Mammary epithelial cell (primary cell): Measurements from ENCODE around the gene SGTB.

Experiments
- EZH2 ChIP-seq: IDR thresholded peaks from 2 replicates; pipeline ENCODE4 v1.6.1; 2012; ENCODE audit warnings: low read length, inconsistent platforms, borderline replicate concordance
- TF ChIP-seq, protein P1 (sequence below), 2 donors: IDR thresholded peaks in 1 of 2; conservative IDR thresholded peaks in 1 of 2; 2 replicates each; pipeline ENCODE4 v1.5.1; 2011 to 2012; ENCODE audit warnings: inconsistent platforms in 2 of 2, low read length in 2 of 2, mild to moderate bottlenecking in 2 of 2, control low read depth in 1 of 2, low read depth in 1 of 2; ENCODE audit not compliant: insufficient read depth in 1 of 2; ENCODE audit errors: extremely low read depth in 1 of 2

- TF ChIP-seq, protein P1, sequence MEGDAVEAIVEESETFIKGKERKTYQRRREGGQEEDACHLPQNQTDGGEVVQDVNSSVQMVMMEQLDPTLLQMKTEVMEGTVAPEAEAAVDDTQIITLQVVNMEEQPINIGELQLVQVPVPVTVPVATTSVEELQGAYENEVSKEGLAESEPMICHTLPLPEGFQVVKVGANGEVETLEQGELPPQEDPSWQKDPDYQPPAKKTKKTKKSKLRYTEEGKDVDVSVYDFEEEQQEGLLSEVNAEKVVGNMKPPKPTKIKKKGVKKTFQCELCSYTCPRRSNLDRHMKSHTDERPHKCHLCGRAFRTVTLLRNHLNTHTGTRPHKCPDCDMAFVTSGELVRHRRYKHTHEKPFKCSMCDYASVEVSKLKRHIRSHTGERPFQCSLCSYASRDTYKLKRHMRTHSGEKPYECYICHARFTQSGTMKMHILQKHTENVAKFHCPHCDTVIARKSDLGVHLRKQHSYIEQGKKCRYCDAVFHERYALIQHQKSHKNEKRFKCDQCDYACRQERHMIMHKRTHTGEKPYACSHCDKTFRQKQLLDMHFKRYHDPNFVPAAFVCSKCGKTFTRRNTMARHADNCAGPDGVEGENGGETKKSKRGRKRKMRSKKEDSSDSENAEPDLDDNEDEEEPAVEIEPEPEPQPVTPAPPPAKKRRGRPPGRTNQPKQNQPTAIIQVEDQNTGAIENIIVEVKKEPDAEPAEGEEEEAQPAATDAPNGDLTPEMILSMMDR (conservative IDR thresholded peaks at IDR 0.05 in 1 of 2, IDR thresholded peaks at IDR 0.05 in 1 of 2; ENCODE audit: extremely low read depth in 1 of 2, insufficient read depth in 1 of 2, low read depth in 1 of 2, low read length in 2 of 2) = no peak
- TF ChIP-seq EZH2 = no peak
These were observed 70.8 kb downstream of the SGTB start for GRCh38 chr5:65651144-65651543.
